Ishikawa (cell line): Measurements from ENCODE around the gene STPG4.

ENCODE experiments used
- CEBPB ChIP-seq: IDR thresholded peaks from 2 replicates; pipeline ENCODE4 v1.6.1; 2012
- CREB1 ChIP-seq: IDR thresholded peaks from 2 replicates; pipeline ENCODE4 v1.6.1; 2012; ENCODE audit warnings: low read depth
- EGR1 ChIP-seq: IDR thresholded peaks from 2 replicates; pipeline ENCODE4 v1.6.1; 2012
- EP300 ChIP-seq: IDR thresholded peaks from 2 replicates; pipeline ENCODE4 v1.6.1; 2012; ENCODE audit warnings: borderline replicate concordance
- FOXM1 ChIP-seq: IDR thresholded peaks from 2 replicates; pipeline ENCODE4 v1.6.1; 2012; ENCODE audit warnings: low read depth, borderline replicate concordance
- NFIC ChIP-seq: IDR thresholded peaks from 2 replicates; pipeline ENCODE4 v1.6.1; 2012
- RAD21 ChIP-seq: IDR thresholded peaks from 2 replicates; pipeline ENCODE4 v1.6.1; 2012; ENCODE audit warnings: low read depth
- REST ChIP-seq: IDR thresholded peaks from 2 replicates; pipeline ENCODE4 v1.6.1; 2012; ENCODE audit warnings: low read depth, mild to moderate bottlenecking
- TAF1 ChIP-seq: IDR thresholded peaks from 2 replicates; pipeline ENCODE4 v1.6.1; 2012; ENCODE audit warnings: low read depth, mild to moderate bottlenecking
- TCF12 ChIP-seq: IDR thresholded peaks from 2 replicates; pipeline ENCODE4 v1.6.1; 2012; ENCODE audit warnings: low read depth
- TEAD4 ChIP-seq: IDR thresholded peaks from 2 replicates; pipeline ENCODE4 v1.6.1; 2012
- USF1 ChIP-seq: IDR thresholded peaks from 2 replicates; pipeline ENCODE4 v1.6.1; 2012
- YY1 ChIP-seq: IDR thresholded peaks from 2 replicates; pipeline ENCODE4 v1.6.1; 2012; ENCODE audit warnings: low read depth
- ZBTB7A ChIP-seq: IDR thresholded peaks from 2 replicates; pipeline ENCODE4 v1.6.1; 2012; ENCODE audit warnings: low read depth
- TF ChIP-seq, protein P1 (sequence below): IDR thresholded peaks from 2 replicates; pipeline ENCODE4 v1.6.1; 2012

STPG4 gene

GRCh38 chr2:47072018-47072691 is 83.0 kb downstream of the STPG4 start:
- TF ChIP-seq EGR1 (no peak), USF1 (no peak), ZBTB7A (no peak), CEBPB (no peak), RAD21 (no peak), TAF1 (no peak), YY1 (no peak), TCF12 (no peak), EP300 (no peak), FOXM1 (no peak), TEAD4 (no peak), NFIC (no peak), CREB1 (no peak), REST (no peak)
- TF ChIP-seq, protein P1, sequence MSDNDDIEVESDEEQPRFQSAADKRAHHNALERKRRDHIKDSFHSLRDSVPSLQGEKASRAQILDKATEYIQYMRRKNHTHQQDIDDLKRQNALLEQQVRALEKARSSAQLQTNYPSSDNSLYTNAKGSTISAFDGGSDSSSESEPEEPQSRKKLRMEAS = no peak

DNA sequence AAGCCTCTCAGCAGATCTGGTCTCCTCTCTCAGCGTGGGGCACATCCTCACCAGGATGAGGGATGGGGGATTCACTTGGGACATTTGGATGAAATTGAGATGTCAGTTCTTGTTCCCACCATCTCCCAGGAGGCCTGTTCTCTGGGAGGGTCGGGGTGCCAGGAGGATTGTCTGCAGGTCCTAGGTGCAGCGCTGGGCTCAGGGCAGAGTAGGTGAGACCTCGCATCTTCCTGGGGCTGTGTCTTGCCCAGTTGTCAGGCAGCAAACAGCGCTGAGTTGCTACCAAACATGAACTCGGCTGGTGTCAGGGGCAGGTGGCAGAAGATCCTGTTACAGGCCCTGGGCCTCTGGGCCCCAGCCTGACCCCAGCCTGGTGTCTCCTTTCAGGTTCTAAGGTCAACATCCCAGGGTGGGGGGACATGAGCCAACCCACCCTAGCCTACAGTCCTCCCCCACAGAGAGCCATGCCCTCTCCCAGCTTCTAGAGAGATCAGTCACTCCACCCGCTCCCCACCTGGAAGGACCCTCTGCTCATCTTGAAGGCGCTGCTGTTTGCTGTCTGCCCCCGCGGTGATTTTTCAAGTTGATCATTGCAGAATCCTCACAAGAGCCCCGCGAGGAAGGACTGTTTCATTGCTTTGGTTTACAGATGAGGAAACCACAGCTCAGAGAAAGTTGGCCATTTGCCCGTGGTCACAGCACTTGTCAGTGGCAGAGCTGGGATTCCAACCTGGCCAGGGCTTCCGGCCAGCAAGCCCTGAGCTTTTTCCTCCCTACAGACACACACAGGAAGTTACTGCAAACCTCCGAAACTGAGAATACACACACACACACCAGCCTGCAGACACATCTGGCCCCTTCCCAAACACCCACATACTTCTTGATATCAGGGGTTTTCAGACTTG is 83.9 kb downstream of the STPG4 start:
- 0 out of 2 replicates have a peak, but pooled peaks have one; percentile 26 for TF ChIP-seq NFIC
- no peak for TF ChIP-seq CREB1
- no peak for TF ChIP-seq TAF1
- TF ChIP-seq, protein P1 = no peak

DNA sequence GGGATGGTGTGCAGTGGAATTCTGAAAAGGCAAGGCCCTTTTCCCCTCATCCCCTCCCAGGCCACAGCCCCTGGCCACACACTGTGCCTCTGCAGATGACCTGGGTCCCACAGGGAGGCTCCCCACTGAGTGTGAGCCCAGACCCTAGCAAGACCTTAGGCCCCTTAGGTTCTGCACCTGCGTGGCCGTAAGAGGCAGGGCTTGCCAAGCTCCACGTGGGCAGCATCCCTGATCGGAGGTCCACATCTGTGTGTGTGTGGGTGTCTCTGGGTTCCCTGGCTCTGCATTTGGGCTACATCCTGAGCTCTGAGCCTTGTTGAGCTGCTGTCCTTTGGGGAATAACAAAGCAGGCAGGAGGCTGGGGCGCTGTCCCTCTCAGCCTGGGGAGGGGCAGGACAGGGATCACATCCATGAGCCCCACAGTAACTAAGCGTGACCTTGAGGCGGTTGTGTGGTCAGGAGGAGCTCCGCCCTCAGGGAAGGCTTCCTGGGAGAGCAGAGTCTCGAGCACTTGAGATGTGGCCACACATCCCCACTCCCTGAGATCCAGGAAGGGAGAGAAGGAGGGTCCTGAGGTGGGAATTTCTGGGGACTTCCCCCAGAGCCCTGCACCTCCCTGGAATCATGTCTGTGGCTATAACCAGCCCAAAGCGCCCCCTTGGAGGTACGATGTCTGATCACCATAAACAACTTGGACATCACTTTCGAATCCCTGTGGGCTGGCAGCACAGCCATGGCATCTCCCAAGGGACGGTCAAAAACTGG is 84.8 kb downstream of the STPG4 start:
- TF ChIP-seq YY1 (no peak), TCF12 (no peak)

DNA sequence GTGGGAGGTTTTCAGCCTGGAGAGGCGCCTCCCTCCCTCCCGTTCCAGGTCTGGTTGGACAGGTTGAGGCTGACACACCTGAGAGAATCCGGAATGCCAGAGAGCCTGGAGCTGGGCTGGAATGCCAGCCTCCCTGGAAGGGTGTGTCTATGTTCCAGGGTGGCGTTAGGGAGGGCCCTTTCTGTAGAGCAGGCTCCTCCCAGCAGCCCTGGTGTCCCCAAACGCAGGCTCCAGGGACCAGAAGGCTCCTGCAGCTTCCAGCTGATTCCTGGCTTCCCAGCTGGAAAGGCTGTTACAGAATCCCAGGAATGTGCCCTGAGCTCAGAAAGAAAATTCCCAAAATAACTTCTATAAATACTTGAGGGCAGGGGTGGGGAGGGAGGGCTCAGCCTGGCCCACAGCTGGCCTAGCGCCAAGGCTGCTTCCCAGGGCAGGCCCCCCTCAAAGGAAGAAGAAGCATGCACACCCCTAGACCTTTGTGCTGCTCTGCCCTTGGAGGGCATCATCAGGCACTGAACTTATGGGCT is 85.4 kb downstream of the STPG4 start:
- TF ChIP-seq USF1 (no peak), YY1 (no peak), EP300 (peak; percentile 66; the same call in 1 of the 2 replicates), RAD21 (peak; percentile 17; the same call in 1 of the 2 replicates), CREB1 (no peak), ZBTB7A (no peak), REST (0 out of 2 replicates have a peak, but pooled peaks have one; percentile 4), EGR1 (no peak), NFIC (peak; percentile 88), TAF1 (no peak), FOXM1 (peak; percentile 52; the same call in 1 of the 2 replicates), CEBPB (no peak), TEAD4 (peak; percentile 96), TCF12 (peak; percentile 75)
- TF ChIP-seq, protein P1 = peak; percentile 59
